Central memory CD8-positive, alpha-beta T cell (primary cell): ENCODE results near the gene TRAPPC8.
A peak's percentile ranks its signal among the peaks of the same experiment; 100 is the strongest.

Experiments used
- ATAC-seq: fragments of 150-1000 bp; cut with Tn5 transposase; replicated peaks from 2 replicates; pipeline ENCODE4 v1.10.0; 2022; ENCODE audit warnings: mild to moderate bottlenecking, moderate FRiP score, moderate number of reproducible peaks; ENCODE audit not compliant: poor library complexity, severe bottlenecking; ENCODE audit errors: extremely low read depth
- DNase-seq, 2 donors: peaks; one replicate each; pipeline ENCODE4 v3.0.0; 2021; ENCODE audit warnings: low spot score in 2 of 2
- H3K27ac Mint-ChIP-seq: one replicate; pipeline ENCODE4 v1.8.0; 2022; ENCODE audit warnings: low read depth, mild to moderate bottlenecking, moderate library complexity, mixed read lengths
- H3K27me3 Mint-ChIP-seq: one replicate; pipeline ENCODE4 v1.8.0; 2022; ENCODE audit warnings: mixed read lengths
- H3K36me3 Mint-ChIP-seq: one replicate; pipeline ENCODE4 v1.8.0; 2022; ENCODE audit warnings: mild to moderate bottlenecking, moderate library complexity, mixed read lengths; ENCODE audit not compliant: insufficient read depth
- H3K4me1 Mint-ChIP-seq: one replicate; pipeline ENCODE4 v1.8.0; 2022; ENCODE audit warnings: mixed read lengths
- H3K4me3 Mint-ChIP-seq: one replicate; pipeline ENCODE4 v1.8.0; 2022; ENCODE audit warnings: mild to moderate bottlenecking, moderate library complexity, mixed read lengths
- H3K9me3 Mint-ChIP-seq: one replicate; pipeline ENCODE4 v1.8.0; 2022; ENCODE audit warnings: mixed read lengths

Gene TRAPPC8

DNA sequence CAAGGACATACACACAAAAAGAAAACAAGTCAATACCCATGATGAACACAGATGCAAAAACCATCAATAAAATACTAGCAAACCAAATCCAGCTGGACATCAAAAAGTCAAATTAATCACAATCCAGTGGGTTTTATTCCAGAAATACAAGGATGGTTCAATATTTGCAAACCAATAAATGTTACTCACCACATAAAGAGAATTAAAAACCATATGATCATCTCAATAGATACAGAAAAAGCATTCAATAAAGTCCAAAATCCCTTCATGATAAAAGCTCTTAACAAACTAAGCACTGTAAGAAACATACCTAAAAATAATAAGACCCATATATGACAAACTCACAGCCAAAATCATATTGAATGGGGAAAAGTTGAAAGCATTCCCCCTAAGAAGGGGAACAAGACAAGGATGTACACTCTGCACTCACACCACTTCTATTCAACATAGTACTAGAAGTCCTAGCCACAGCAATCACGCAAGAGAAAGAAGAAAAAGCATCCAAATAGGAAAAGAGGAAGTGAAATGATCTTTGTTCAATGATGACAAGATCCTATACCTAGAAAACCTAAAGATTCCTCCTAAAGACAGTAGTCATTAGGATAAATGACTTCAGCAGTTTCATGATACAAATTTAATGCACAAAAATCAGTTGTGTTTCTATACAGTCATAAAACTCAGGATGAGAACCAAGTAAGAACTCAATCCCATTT is 62.6 kb downstream of the TRAPPC8 start:
- Mint-ChIP-seq H3K9me3 (peaks cover 10% of the 10 kb centered on the region), H3K4me3 (no peak overlapping the region), H3K4me1 (peaks cover 39% of the 10 kb centered on the region), H3K27me3 (no peaks in the 10 kb centered on the region), H3K27ac (no peak overlapping the region), H3K36me3 (peaks cover 46% of the 10 kb centered on the region)
- DNase-seq (no peak), ATAC-seq (no peak)

DNA sequence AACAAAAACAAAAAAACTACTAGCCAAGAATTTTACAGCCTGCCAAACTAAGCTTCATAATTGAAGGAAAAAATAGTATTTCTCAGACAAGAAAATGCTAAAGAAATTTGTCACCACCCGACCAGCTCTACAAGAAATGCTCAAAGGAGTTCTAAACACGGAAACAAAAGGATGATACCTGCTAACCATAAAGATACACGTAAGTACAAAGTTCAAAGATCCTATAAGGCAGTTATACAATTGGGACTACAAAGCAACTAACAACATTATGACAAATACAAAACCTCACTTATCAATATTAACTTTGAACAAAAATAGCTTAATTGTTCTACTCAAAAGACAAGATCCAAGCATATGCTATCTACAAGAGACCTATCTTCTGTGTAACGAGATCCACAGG is 64.6 kb downstream of the TRAPPC8 start:
- Mint-ChIP-seq H3K27ac (peak overlapping the region; percentile 6), H3K4me1 (peaks cover 37% of the 10 kb centered on the region), H3K9me3 (peaks cover 10% of the 10 kb centered on the region), H3K4me3 (no peak overlapping the region), H3K36me3 (peaks cover 40% of the 10 kb centered on the region), H3K27me3 (no peaks in the 10 kb centered on the region)
- no peak for DNase-seq
- no peak for ATAC-seq

DNA sequence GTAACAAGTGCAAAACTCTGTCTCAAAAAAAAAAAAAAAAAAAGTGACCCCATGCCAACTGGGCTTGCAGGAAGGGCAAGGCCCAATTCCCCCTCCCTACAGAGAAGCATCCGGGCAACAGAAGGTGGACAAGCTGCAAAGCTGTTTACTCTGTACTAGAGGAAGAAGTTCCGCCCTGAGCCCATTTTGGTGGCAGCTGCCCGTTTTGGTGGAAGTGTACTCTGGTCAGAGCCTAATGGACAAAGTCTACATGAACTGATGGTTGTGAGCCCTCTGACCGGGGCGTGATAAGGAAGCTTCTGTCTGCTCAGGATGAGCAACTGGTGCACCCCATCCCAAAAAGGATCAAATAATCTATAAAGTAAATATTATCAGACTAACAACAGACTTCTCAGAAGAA is 65.0 kb downstream of the TRAPPC8 start:
- peaks cover 34% of the 10 kb centered on the region for H3K4me1 Mint-ChIP-seq
- no peak overlapping the region for H3K4me3 Mint-ChIP-seq
- DNase-seq: no peak
- no peak for ATAC-seq
- H3K36me3 Mint-ChIP-seq: peaks cover 40% of the 10 kb centered on the region
- peaks cover 10% of the 10 kb centered on the region for H3K9me3 Mint-ChIP-seq
- no peaks in the 10 kb centered on the region for H3K27me3 Mint-ChIP-seq
- H3K27ac Mint-ChIP-seq: no peak overlapping the region

DNA sequence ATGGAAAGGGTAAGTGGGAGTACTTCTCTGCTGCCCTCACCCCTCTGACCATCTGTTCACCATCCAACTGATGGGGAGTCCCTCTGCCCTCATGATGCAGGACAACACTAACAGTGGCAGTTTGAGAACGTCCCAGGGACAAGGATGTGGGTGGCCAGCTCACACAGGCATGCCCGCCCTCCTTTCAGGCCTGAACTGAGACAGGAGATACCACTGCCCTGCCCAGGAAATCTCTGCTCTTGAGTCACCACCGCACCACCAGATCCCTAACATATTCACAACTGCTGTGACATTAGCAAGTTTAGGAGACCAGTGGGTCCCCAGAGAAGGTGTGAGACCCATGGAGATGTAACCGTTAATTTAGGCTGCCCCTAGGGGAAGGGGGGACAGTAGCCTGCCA is 66.2 kb downstream of the TRAPPC8 start:
- ATAC-seq (no peak), DNase-seq (no peak)
- Mint-ChIP-seq H3K36me3 (peaks cover 47% of the 10 kb centered on the region), H3K27ac (no peak overlapping the region), H3K4me1 (peaks cover 29% of the 10 kb centered on the region), H3K4me3 (no peak overlapping the region), H3K9me3 (peaks cover 6% of the 10 kb centered on the region), H3K27me3 (no peaks in the 10 kb centered on the region)

DNA sequence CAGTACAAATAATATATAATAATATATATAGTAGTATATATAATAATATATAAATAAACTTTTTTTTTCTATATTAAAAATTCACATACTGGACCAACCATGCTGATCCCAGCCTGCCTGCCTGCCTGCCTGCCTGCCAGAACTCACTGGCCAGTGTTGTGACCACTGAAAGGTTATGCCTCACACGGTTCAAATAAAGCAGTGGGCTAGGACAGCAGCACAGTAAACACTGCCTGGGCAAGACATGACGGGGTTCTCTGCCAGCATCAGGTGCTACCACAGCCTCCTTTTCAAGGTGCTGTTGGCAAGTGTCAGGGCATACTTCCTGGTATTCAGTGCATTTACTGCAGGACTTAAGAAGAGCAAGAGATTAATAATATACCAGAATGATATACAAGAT is 67.6 kb downstream of the TRAPPC8 start:
- Mint-ChIP-seq H3K36me3 (peaks cover 53% of the 10 kb centered on the region), H3K27me3 (no peaks in the 10 kb centered on the region), H3K4me3 (no peak overlapping the region)

DNA sequence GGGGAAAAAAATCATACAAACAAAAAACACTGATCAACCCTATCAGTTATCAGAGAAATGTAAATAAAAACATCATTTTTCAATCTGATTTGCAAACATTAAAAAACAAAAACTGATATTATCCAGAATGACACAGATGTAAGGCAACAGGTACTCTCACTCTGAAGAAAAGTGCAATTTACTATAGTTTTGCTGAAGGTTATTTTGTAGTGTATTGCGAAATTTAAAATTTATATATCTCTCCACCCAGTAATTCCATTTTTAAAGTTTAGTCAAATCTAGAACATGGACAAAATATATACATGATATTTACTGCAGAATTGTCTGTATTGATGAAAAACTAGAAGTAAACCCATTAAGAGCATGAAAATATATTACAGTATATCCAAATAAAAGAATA is 79.8 kb downstream of the TRAPPC8 start:
- Mint-ChIP-seq H3K36me3 (peaks cover 24% of the 10 kb centered on the region), H3K4me3 (no peak overlapping the region), H3K27me3 (no peaks in the 10 kb centered on the region), H3K4me1 (no peaks in the 10 kb centered on the region), H3K27ac (no peak overlapping the region), H3K9me3 (no peaks in the 10 kb centered on the region)
- DNase-seq (no peak), ATAC-seq (no peak)

More for the DNA sequence above, 67.6 kb downstream of the TRAPPC8 start:
- ATAC-seq (no peak), DNase-seq (no peak)
- Mint-ChIP-seq H3K9me3 (peaks cover 2% of the 10 kb centered on the region), H3K27ac (no peak overlapping the region), H3K4me1 (peaks cover 19% of the 10 kb centered on the region)

DNA sequence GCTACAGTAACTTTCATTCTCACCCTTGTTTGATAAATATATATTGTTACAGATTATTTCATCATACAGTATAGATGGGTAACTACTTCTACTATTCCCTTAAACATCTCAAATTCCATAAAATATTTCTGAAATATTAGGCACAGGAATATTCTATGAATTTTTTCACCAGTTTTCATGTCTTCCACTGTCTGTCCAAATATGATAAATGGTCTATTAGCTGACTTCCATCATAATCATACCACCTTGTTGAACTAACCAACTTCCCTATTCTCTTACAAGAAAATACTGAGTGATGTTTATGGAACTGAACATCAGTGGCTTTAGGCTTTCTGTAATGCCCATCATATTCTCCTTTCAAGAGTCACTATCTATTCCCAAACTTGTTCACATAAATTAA is 82.4 kb downstream of the TRAPPC8 start:
- Mint-ChIP-seq H3K27me3 (no peaks in the 10 kb centered on the region), H3K27ac (no peak overlapping the region), H3K4me1 (no peaks in the 10 kb centered on the region), H3K36me3 (peaks cover 34% of the 10 kb centered on the region), H3K9me3 (no peaks in the 10 kb centered on the region), H3K4me3 (no peak overlapping the region)
- no peak for ATAC-seq
- no peak for DNase-seq

DNA sequence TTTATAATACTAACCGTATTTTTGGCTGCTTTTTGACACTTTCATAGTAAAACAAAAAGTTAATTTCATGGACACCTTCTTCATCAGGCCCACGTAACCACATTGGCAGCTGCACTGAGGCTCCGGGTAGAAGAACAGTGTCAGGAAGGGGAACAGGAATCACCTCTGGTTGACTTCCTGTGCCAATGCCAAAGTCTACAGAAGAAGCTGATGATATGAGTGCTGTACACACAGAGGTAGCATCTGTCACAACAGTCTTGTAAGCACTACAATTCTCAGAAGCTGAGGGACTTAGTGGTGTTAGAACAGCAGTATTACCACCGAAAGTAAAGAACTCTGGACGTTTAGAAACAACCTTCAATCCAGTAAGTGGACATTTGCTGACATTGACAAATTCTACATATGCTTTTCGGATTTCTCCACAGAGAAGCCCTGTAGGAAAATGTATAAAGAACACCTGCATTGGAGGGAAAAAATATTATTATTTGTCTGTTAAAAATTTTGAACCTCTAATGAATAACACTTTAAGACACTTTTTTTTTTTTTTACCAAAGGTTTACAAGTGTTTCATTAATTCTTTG is 85.3 kb downstream of the TRAPPC8 start:
- H3K4me3 Mint-ChIP-seq: no peak overlapping the region
- no peaks in the 10 kb centered on the region for H3K9me3 Mint-ChIP-seq
- peaks cover 44% of the 10 kb centered on the region for H3K36me3 Mint-ChIP-seq
- no peaks in the 10 kb centered on the region for H3K4me1 Mint-ChIP-seq
- no peak for ATAC-seq
- no peak overlapping the region for H3K27ac Mint-ChIP-seq
- DNase-seq: no peak
- no peaks in the 10 kb centered on the region for H3K27me3 Mint-ChIP-seq

DNA sequence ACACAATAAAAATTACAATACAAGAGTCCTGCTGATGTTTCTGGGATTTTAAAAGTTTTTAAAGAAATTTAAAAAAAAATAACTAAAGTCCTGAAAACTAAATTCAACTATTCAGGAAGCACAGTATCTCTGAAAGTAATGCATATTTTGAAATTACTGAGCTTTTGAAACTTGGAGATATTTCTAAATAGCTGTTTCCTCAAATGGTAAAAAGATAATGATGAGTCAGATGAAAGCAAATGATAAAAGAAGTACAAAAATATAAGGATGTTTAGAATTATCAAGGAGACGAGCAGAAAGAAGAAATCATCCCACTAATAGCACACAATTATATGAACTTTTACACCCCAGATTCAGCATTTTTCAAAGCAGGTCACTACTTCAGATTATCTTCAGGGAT is 92.1 kb downstream of the TRAPPC8 start:
- Mint-ChIP-seq H3K27ac (peak overlapping the region; percentile 45), H3K36me3 (peaks cover 55% of the 10 kb centered on the region), H3K9me3 (no peaks in the 10 kb centered on the region), H3K4me3 (no peak overlapping the region), H3K4me1 (no peaks in the 10 kb centered on the region), H3K27me3 (no peaks in the 10 kb centered on the region)
- DNase-seq (no peak), ATAC-seq (no peak)

DNA sequence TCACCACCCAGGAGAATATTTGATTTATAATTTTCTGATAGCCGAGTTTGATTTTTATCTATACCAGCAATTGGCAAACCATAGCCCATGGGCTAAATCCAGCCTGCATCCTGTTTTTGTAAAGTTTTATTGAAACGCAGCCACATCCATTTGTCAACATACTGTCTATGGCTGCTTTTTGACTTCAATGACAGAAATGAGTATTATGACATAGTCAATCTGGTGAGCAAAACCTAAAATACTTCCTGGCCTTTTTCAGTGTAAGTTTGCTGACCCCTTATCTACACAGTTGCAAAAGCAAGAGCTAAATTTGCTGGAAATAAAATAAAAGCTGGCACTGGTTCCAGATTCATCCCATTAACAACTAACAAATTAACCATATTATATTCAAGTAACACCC is 102.4 kb downstream of the TRAPPC8 start:
- no peak overlapping the region for H3K4me3 Mint-ChIP-seq
- H3K4me1 Mint-ChIP-seq: peaks cover 2% of the 10 kb centered on the region
- H3K27me3 Mint-ChIP-seq: no peaks in the 10 kb centered on the region
- no peak overlapping the region for H3K27ac Mint-ChIP-seq
- peaks cover 51% of the 10 kb centered on the region for H3K36me3 Mint-ChIP-seq
- no peaks in the 10 kb centered on the region for H3K9me3 Mint-ChIP-seq
- DNase-seq: no peak
- ATAC-seq: no peak

DNA sequence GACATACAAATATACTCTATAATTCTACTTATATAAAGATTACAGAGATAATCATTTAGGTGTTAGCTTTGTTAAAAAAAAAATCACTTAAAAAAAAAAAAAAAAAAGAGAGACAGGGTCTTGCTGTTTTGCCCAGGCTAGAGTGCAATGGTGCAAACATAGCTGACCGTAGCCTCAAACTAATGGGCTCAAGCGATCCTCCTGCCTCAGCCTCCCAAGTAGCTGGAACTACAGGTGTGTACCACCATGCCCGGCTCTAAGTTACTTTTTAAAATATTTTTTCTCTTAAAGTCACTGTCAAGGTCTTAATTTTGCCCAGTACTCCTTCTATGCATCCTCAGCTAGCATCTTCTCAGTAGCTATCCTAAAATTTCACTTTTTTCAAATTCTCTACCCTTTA is 105.0 kb downstream of the TRAPPC8 start:
- ATAC-seq: no peak
- Mint-ChIP-seq H3K36me3 (peaks cover 47% of the 10 kb centered on the region), H3K4me3 (no peak overlapping the region), H3K27ac (no peak overlapping the region), H3K9me3 (no peaks in the 10 kb centered on the region), H3K4me1 (peaks cover 5% of the 10 kb centered on the region), H3K27me3 (no peaks in the 10 kb centered on the region)
- DNase-seq: no peak

DNA sequence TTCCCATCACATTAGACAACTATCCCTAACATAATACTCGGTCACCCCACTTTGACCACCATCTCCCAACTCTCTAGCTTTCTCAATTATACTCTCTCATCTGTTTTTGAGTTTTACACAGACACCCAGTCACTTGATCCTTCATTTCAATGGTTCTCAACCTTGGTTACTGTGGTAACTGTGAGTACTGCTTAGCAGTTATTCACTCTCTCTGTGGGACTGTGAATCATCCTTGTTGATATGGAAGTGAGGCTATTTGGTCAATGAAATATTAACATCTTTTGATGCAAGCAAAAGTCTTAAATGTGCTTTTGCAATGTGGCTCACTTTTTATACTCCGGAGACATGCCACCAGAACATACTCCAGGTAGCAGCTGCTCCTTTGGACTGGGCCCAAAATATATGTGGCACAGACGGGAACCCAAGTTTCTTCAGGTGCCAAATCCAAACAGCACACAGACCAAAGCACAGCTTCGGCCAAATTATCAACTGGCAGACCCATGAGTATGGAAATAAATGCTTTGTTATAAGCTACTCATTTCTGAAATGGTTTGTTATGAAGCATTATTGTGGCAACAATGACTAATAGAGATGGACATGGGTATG is 107.3 kb downstream of the TRAPPC8 start:
- H3K27ac Mint-ChIP-seq: no peak overlapping the region
- H3K4me3 Mint-ChIP-seq: no peak overlapping the region
- no peaks in the 10 kb centered on the region for H3K27me3 Mint-ChIP-seq
- peaks cover 42% of the 10 kb centered on the region for H3K36me3 Mint-ChIP-seq
- peaks cover 5% of the 10 kb centered on the region for H3K4me1 Mint-ChIP-seq
- H3K9me3 Mint-ChIP-seq: no peaks in the 10 kb centered on the region
- ATAC-seq: no peak
- DNase-seq: no peak

DNA sequence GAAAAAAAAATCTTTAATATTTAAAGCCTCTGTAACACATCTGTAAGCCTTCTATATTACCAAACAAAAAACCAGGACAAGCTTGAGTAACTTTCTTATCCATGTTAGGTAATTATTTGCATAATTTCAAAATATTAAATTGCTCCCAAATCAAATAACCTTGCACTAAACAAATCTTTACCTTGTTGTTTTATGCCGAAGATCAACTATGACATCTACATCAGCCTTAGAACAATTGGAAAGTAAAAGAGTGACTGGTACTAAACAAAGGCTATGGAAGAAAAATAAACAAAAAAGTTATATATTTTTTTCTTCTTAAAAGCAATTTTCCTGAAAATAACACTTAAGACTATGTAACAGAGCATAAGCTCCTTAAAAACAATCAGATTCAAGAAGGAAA is 111.0 kb downstream of the TRAPPC8 start:
- ATAC-seq: no peak
- H3K27ac Mint-ChIP-seq: no peak overlapping the region
- H3K9me3 Mint-ChIP-seq: no peaks in the 10 kb centered on the region
- no peaks in the 10 kb centered on the region for H3K27me3 Mint-ChIP-seq
- no peak for DNase-seq
- H3K4me3 Mint-ChIP-seq: no peak overlapping the region
- peaks cover 32% of the 10 kb centered on the region for H3K36me3 Mint-ChIP-seq
- H3K4me1 Mint-ChIP-seq: peaks cover 5% of the 10 kb centered on the region
